HepG2 (cell line): ENCODE measurements around the gene NBEAL1. TPM values are rescaled to one million over a fixed set of nuclear protein-coding genes. Genes with fewer than 3 reads are reported as not detected.

Source experiments
- AGO1 ChIP-seq: fragments of 200-400 bp; formaldehyde crosslinking; IDR thresholded peaks from 2 replicates; pipeline ENCODE4 v1.6.1; 2017; ENCODE audit warnings: mild to moderate bottlenecking, low read depth, low read length, moderate library complexity; ENCODE audit not compliant: poor library complexity, severe bottlenecking
- ARID2 ChIP-seq: sonication (generic); formaldehyde crosslinking; IDR thresholded peaks from 2 replicates; pipeline ENCODE4 v1.8.1; 2022; ENCODE audit warnings: mild to moderate bottlenecking, missing genetic modification reagents, borderline replicate concordance
- ELF4 ChIP-seq: sonication (generic); formaldehyde crosslinking; IDR thresholded peaks from 2 replicates; pipeline ENCODE4 v1.5.0; 2020; ENCODE audit warnings: missing genetic modification reagents, mild to moderate bottlenecking, moderate library complexity, borderline replicate concordance
- FOXJ3 ChIP-seq: sonication (generic); formaldehyde crosslinking; IDR thresholded peaks from 2 replicates; pipeline ENCODE4 v1.4.0; 2020; ENCODE audit warnings: missing genetic modification reagents, mild to moderate bottlenecking, borderline replicate concordance
- HMGXB3 ChIP-seq: sonication (generic); formaldehyde crosslinking; IDR thresholded peaks from 2 replicates; pipeline ENCODE4 v1.4.0; 2020; ENCODE audit warnings: missing genetic modification reagents, borderline replicate concordance
- HNRNPL ChIP-seq: fragments of 200-400 bp; formaldehyde crosslinking; IDR thresholded peaks from 2 replicates; pipeline ENCODE4 v1.6.1; 2017; ENCODE audit warnings: mild to moderate bottlenecking, low read depth, low read length
- MLLT10 ChIP-seq: sonication (generic); formaldehyde crosslinking; IDR thresholded peaks from 2 replicates; pipeline ENCODE4 v1.4.0; 2020; ENCODE audit warnings: missing genetic modification reagents
- TFE3 ChIP-seq: IDR thresholded peaks from 2 replicates; pipeline ENCODE4 v1.6.1; 2016
- U2AF2 ChIP-seq: fragments of 200-400 bp; formaldehyde crosslinking; IDR thresholded peaks from 2 replicates; pipeline ENCODE4 v1.6.1; 2017; ENCODE audit warnings: low read depth, mild to moderate bottlenecking, low read length
- ZBTB43 ChIP-seq: sonication (generic); formaldehyde crosslinking; conservative IDR thresholded peaks from 2 replicates; pipeline ENCODE4 v1.4.0; 2020; ENCODE audit warnings: missing genetic modification reagents
- ZEB1 ChIP-seq: IDR thresholded peaks from 2 replicates; pipeline ENCODE4 v1.6.1; 2012; ENCODE audit warnings: mild to moderate bottlenecking, low read depth, inconsistent platforms; ENCODE audit not compliant: insufficient replicate concordance
- ZNF160 ChIP-seq: sonication (generic); formaldehyde crosslinking; IDR thresholded peaks from 2 replicates; pipeline ENCODE4 v1.8.0; 2022; ENCODE audit warnings: mild to moderate bottlenecking, inconsistent platforms, missing genetic modification reagents
- ZNF235 ChIP-seq: sonication (generic); formaldehyde crosslinking; IDR thresholded peaks from 2 replicates; pipeline ENCODE4 v1.8.1; 2023; ENCODE audit warnings: mild to moderate bottlenecking, missing genetic modification reagents, borderline replicate concordance
- ZNF574 ChIP-seq: sonication (generic); formaldehyde crosslinking; IDR thresholded peaks from 2 replicates; pipeline ENCODE4 v1.4.0; 2020; ENCODE audit warnings: missing genetic modification reagents
- ZNF652 ChIP-seq: IDR thresholded peaks from 2 replicates; pipeline ENCODE4 v1.6.1; 2016; ENCODE audit warnings: low read depth, borderline replicate concordance
- ZNF703 ChIP-seq: sonication (generic); formaldehyde crosslinking; IDR thresholded peaks from 2 replicates; pipeline ENCODE4 v1.5.1; 2020; ENCODE audit warnings: missing genetic modification reagents, mild to moderate bottlenecking, moderate library complexity, borderline replicate concordance
- ZNF709 ChIP-seq: sonication (generic); formaldehyde crosslinking; IDR thresholded peaks from 2 replicates; pipeline ENCODE4 v1.5.0; 2020; ENCODE audit warnings: mild to moderate bottlenecking, missing genetic modification reagents
- ZNF83 ChIP-seq: sonication (generic); formaldehyde crosslinking; IDR thresholded peaks from 2 replicates; pipeline ENCODE4 v1.4.0; 2020; ENCODE audit warnings: missing genetic modification reagents, mild to moderate bottlenecking, borderline replicate concordance
- ZNF841 ChIP-seq: sonication (generic); formaldehyde crosslinking; IDR thresholded peaks from 2 replicates; pipeline ENCODE4 v1.8.1; 2023; ENCODE audit warnings: missing genetic modification reagents, borderline replicate concordance
- ZSCAN29 ChIP-seq: sonication (generic); formaldehyde crosslinking; conservative IDR thresholded peaks from 2 replicates; pipeline ENCODE4 v1.4.0; 2020; ENCODE audit warnings: mild to moderate bottlenecking, missing genetic modification reagents
- polyA plus RNA-seq, 8 experiments: library from polyadenylated mRNA; depleted of rRNA in 3 of 8; stranded (reverse) in 7 of 8; unstranded in 1 of 8; fragments of >200 nt; fragmentation: Illumina TruSeq in 4 of 8; extraction: Trizol in 4 of 8; gene quantifications; 2 replicates each; pipeline versions ENCODE4 v1.2.1 to v1.2.3, GENCODE V29; 2011 to 2016; ENCODE audit warnings: low read depth in 4 of 8, missing spikeins in 1 of 8, mixed read lengths in 1 of 8; ENCODE audit not compliant: insufficient read depth in 1 of 8
- total RNA-seq, 5 experiments: library from RNA; depleted of rRNA; stranded (reverse); fragments of >200 nt; fragmentation: Illumina TruSeq; extraction: Trizol; gene quantifications; 2 replicates each; pipeline ENCODE4 v1.2.3, GENCODE V29; 2016; ENCODE audit warnings: low read depth in 1 of 5

The NBEAL1 gene
- total and polyA plus RNA-seq, 2 of the 13 experiments (the other 11 are each of a cell fraction or from before 2014, with no cell fraction given) = 6.4 to 15.7 TPM

GRCh38 chr2:203040966-203041521 is 26.4 kb downstream of the NBEAL1 start (continued):
- TF ChIP-seq ZBTB43 (CRISPR knock-in tag) (no peak), MLLT10 (CRISPR knock-in tag) (no peak), ZSCAN29 (CRISPR knock-in tag) (no peak), ZNF703 (no peak), ELF4 (CRISPR knock-in tag) (peak; percentile 50; the same call in 1 of the 2 replicates), ZNF83 (CRISPR knock-in tag) (no peak), ZEB1 (no peak), ZNF709 (CRISPR knock-in tag) (0 out of 2 replicates have a peak, but pooled peaks have one; percentile 34), ZNF652 (CRISPR knock-in tag) (no peak), FOXJ3 (CRISPR knock-in tag) (0 out of 2 replicates have a peak, but pooled peaks have one; percentile 16), ZNF160 (CRISPR knock-in tag) (no peak), ARID2 (CRISPR knock-in tag) (no peak), HNRNPL (no peak), TFE3 (CRISPR knock-in tag) (peak; percentile 21; the same call in 1 of the 2 replicates), U2AF2 (no peak), AGO1 (no peak), ZNF235 (CRISPR knock-in tag) (no peak), ZNF574 (CRISPR knock-in tag) (0 out of 2 replicates have a peak, but pooled peaks have one; percentile 28), HMGXB3 (CRISPR knock-in tag) (0 out of 2 replicates have a peak, but pooled peaks have one; percentile 52), ZNF841 (no peak)
